ENCODE results near the gene FN3KRP. TPM values are rescaled to one million over a fixed set of nuclear protein-coding genes. Genes with fewer than 3 reads are reported as not detected.

The FN3KRP gene
- total RNA-seq, 4 donors from 2014 or later, result 9.3 to 122 (median 16.2) TPM

- TF ChIP-seq POLR2A (IDR thresholded peaks at IDR 0.05) (no peak), CTCF (IDR thresholded peaks at IDR 0.05) (peak; percentile 60 to 94 (median 70))
- Histone ChIP-seq H3K36me3 (no peaks in the 10 kb centered on the region), H3K9me3 (no peaks in the 10 kb centered on the region), H3K27me3 (no peaks in the 10 kb centered on the region), H3K4me3 (replicated peaks in 1 of 3) (no peak overlapping the region), H3K27ac (no peak overlapping the region), H3K4me1 (peaks cover 5 to 8% of the 10 kb centered on the region in 2 donors)
- peak; percentile 67 to 77 for DNase-seq
- WGBS, 2 donors, result 26 to 56% methylated on average over 18 to 28 of the region's 34 CpGs
- intact Hi-C loops (cut with DNase I), result loop anchor here (10.0 kb wide), 1 partner anchor 420 kb away; the partner anchor contains the start of gene TEX19
These were observed 58.7 kb downstream of the FN3KRP start for GRCh38 chr17:82775001-82775823.

- intact Hi-C loops (cut with DNase I), result loop anchor here (10.0 kb wide), 1 partner anchor 422 kb away; the partner anchor contains the start of gene TEX19
- Histone ChIP-seq H3K4me1 (peaks cover 5 to 8% of the 10 kb centered on the region in 2 donors), H3K36me3 (no peaks in the 10 kb centered on the region), H3K9me3 (no peaks in the 10 kb centered on the region), H3K27ac (no peak overlapping the region), H3K27me3 (no peaks in the 10 kb centered on the region), H3K4me3 (replicated peaks in 1 of 3) (no peak overlapping the region)
- 95 to 96% methylated on average over 13 of the region's 13 CpGs for WGBS, 2 donors
- DNase-seq, result no peak
- TF ChIP-seq CTCF (IDR thresholded peaks at IDR 0.05), result no peak
These were observed 59.9 kb downstream of the FN3KRP start for GRCh38 chr17:82776454-82776853.

Small RNA genes within 50 kb of the gene (microRNA-seq; reads per million reads assigned to microRNA genes)
- gene MIR4525, result not detected

Small RNA genes within 50 kb of the gene (small RNA-seq; reads per million reads assigned to genes)
- gene MIR4525, result not detected

Other genes starting within 250 kb of the FN3KRP start
- gene FOXK2, start 197.0 kb upstream of the FN3KRP start, total RNA-seq, result 10 to 100 TPM; 30.5 to 43.3 (median 38.8) TPM
- gene WDR45B, start 68.3 kb upstream of the FN3KRP start, total RNA-seq, result 10 to 100 TPM; 79.3 to 95.9 (median 84.2) TPM
- gene RAB40B, start 18.0 kb upstream of the FN3KRP start, total RNA-seq, result 10 to 100 TPM in 2 of 4 donors, 1 to 10 TPM in 2; 6.2 to 19.3 (median 11.3) TPM
- gene FN3K, start 18.9 kb downstream of the FN3KRP start, total RNA-seq, result 10 to 100 TPM in 3 of 4 donors, 1 to 10 TPM in 1; 7.2 to 13.3 (median 12.0) TPM
- gene TBCD, start 35.4 kb downstream of the FN3KRP start, total RNA-seq, result 10 to 100 TPM; 72.6 to 85.9 (median 79.6) TPM
- 1 to 10 TPM; 3.0 to 6.0 (median 4.5) TPM for gene ZNF750, start 123.3 kb downstream of the FN3KRP start, total RNA-seq

Measured in thyroid gland (tissue), 4 donors.